Measurements from ENCODE around the gene ESYT3. TPM values are rescaled to one million over a fixed set of nuclear protein-coding genes. Genes with fewer than 3 reads are reported as not detected.

Gene ESYT3
- total RNA-seq, 1 donor from 2014 or later = 6.8 TPM

DNA sequence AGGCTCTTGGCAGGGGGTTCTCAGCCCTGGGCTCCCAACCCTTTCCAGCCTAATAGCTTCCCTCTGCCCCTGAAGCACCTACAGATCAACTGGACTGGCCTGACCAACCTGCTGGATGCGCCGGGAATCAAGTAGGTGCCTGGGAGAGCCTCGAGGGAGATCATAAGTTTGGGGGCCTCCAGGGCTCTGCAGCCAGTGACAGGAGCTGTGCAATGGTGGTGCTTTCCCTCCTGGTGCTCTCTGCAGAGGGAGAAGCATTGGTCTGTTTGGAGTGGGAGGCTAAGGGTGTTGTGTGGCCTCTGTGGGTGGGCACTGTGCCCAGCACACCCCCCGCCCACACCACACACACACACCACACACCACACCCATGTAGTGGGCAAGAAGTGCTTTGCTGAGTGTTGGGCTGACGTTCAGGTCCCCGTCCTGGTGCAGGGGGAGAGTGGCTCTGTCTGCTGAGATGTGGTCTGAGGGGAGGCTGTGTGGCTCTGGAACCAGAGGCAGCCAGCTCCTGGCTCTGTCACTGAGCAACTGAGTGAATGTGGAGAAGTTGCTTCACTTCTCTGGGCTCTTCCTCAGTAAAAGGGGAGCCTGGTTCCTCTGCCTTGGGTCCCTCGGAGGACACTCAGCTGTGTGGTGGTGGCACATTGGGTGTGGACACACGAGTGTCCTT lies 26.3 kb downstream of the ESYT3 start:
- Mint-ChIP-seq H3K27ac (no peak overlapping the region), H3K36me3 (peaks cover 7% of the 10 kb centered on the region), H3K27me3 (ENCODE audit: low read depth) (no peaks in the 10 kb centered on the region), H3K4me1 (peaks cover 7% of the 10 kb centered on the region), H3K9me3 (no peaks in the 10 kb centered on the region), H3K4me3 (no peak overlapping the region)
- no peak for TF ChIP-seq CTCF (IDR thresholded peaks at IDR 0.05; ENCODE audit: unreplicated experiment)
- DNase-seq (ENCODE audit: low spot score in 2 of 2, unreplicated experiment in 2 of 2) = no peak

DNA sequence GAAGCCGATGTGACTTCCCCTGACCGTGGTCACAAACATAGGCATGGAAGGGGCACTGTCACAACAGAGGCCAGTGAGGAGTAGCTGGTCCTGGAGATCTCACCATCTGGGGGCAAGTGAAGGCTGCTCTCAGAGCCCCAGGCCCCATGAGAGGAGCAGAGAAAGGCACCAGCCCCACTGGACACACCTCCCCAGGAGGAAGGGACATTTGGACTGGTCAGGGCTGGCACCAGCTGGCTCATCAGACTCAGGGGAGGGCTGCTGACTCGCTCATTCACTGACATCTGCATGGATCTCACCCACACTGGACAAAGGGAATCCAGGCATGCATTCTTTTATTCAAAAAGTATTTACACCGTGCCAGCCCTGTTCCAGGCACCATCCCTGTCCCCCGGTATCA lies 26.8 kb downstream of the ESYT3 start:
- DNase-seq (ENCODE audit: low spot score in 2 of 2, unreplicated experiment in 2 of 2) = no peak
- no peak overlapping the region for H3K4me3 Mint-ChIP-seq
- H3K27me3 Mint-ChIP-seq (ENCODE audit: low read depth) = no peaks in the 10 kb centered on the region
- H3K9me3 Mint-ChIP-seq = no peaks in the 10 kb centered on the region
- peaks cover 10% of the 10 kb centered on the region for H3K4me1 Mint-ChIP-seq
- peaks cover 7% of the 10 kb centered on the region for H3K36me3 Mint-ChIP-seq
- no peak for TF ChIP-seq CTCF (IDR thresholded peaks at IDR 0.05; ENCODE audit: unreplicated experiment)
- no peak overlapping the region for H3K27ac Mint-ChIP-seq

DNA sequence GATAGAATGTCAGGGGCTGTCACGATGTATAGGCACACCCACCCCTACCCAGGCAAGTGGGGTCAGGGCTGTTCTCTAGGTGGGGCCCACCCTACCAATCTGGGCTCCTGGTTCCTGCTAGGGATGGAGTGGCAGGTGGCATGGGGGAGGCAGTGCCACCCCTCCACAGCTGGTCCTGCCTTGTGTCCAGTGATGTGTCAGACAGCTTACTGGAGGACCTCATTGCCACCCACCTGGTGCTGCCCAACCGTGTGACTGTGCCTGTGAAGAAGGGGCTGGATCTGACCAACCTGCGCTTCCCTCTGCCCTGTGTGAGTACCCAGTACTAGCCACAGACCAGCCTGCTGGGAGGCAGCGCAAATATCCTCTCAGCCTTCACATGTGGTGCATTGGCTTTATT lies 27.5 kb downstream of the ESYT3 start:
- H3K4me1 Mint-ChIP-seq = peaks cover 16% of the 10 kb centered on the region
- TF ChIP-seq CTCF (IDR thresholded peaks at IDR 0.05; ENCODE audit: unreplicated experiment) = no peak
- no peak overlapping the region for H3K27ac Mint-ChIP-seq
- DNase-seq (ENCODE audit: low spot score in 2 of 2, unreplicated experiment in 2 of 2) = no peak
- H3K4me3 Mint-ChIP-seq = no peak overlapping the region
- H3K36me3 Mint-ChIP-seq = peaks cover 7% of the 10 kb centered on the region
- no peaks in the 10 kb centered on the region for H3K27me3 Mint-ChIP-seq (ENCODE audit: low read depth)
- H3K9me3 Mint-ChIP-seq = no peaks in the 10 kb centered on the region

DNA sequence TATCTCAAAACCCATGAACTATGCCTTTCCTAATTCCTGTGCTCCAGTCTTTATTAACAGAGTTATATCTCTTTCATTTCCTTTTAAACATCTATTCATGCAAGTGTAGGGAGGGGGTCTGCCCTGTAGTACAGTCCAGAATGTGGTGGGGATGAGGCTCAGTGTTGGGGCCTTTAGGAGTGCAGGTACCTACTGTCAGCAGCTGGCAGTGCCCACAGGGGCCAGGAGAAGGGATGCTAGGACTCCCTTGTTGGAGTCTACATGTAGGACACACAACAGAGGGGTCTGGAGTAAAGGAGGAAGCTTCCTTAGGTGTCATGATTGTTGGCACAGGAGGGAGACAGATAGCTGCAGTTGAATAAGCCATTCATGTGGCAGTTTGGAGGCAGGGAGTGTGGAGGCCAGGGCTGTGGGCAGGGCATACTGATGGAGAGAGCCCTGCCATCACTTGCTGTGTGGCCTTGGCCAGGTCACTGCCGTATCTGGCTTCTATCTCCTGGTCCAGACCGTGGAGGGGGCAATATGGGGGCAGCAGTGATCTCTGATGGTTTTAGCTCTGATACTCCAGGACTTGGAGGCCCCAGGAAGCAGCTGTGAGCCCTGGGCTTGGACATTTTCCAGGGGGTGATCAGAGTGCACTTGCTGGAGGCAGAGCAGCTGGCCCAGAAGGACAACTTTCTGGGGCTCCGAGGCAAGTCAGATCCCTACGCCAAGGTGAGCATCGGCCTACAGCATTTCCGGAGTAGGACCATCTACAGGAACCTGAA lies 29.5 kb downstream of the ESYT3 start:
- Mint-ChIP-seq H3K36me3 (no peaks in the 10 kb centered on the region), H3K27ac (no peak overlapping the region), H3K27me3 (ENCODE audit: low read depth) (no peaks in the 10 kb centered on the region), H3K4me1 (peaks cover 18% of the 10 kb centered on the region), H3K9me3 (no peaks in the 10 kb centered on the region), H3K4me3 (no peak overlapping the region)
- no peak for TF ChIP-seq CTCF (IDR thresholded peaks at IDR 0.05; ENCODE audit: unreplicated experiment)
- DNase-seq (ENCODE audit: low spot score in 2 of 2, unreplicated experiment in 2 of 2) = no peak

DNA sequence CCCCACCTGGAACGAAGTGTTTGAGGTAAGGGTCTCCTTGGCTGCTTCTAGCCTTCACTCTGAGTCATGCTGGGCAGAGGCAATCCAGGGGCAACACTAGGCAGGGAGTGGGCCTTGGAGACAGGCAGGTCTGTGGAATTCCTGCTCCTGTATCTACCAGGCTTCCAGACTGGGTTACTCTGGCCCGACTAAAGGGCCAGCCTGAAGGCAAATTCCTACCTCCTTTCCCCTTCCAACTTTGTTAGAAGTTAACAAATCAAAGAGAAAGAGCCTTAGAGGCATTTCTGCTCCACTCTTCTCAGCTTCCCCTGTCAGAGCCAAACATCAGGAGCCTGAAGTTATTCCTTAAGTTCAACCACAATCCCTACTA lies 30.1 kb downstream of the ESYT3 start:
- Mint-ChIP-seq H3K4me1 (peaks cover 22% of the 10 kb centered on the region), H3K27me3 (ENCODE audit: low read depth) (no peaks in the 10 kb centered on the region), H3K9me3 (no peaks in the 10 kb centered on the region), H3K27ac (no peak overlapping the region), H3K4me3 (no peak overlapping the region), H3K36me3 (no peaks in the 10 kb centered on the region)
- DNase-seq (ENCODE audit: low spot score in 2 of 2, unreplicated experiment in 2 of 2) = no peak
- no peak for TF ChIP-seq CTCF (IDR thresholded peaks at IDR 0.05; ENCODE audit: unreplicated experiment)

All from mesothelial cell of epicardium (in vitro differentiated cells).